ENCODE data around the gene ABCF2. TPM values are rescaled to one million over a fixed set of nuclear protein-coding genes. Genes with fewer than 3 reads are reported as not detected.
A peak's percentile ranks its signal among the peaks of the same experiment; 100 is the strongest.

The ABCF2 gene
- total and polyA plus RNA-seq, 2 of the 13 experiments (the other 11 are each of a cell fraction or from before 2014, with no cell fraction given) = 16.3 to 42.5 TPM

DNA sequence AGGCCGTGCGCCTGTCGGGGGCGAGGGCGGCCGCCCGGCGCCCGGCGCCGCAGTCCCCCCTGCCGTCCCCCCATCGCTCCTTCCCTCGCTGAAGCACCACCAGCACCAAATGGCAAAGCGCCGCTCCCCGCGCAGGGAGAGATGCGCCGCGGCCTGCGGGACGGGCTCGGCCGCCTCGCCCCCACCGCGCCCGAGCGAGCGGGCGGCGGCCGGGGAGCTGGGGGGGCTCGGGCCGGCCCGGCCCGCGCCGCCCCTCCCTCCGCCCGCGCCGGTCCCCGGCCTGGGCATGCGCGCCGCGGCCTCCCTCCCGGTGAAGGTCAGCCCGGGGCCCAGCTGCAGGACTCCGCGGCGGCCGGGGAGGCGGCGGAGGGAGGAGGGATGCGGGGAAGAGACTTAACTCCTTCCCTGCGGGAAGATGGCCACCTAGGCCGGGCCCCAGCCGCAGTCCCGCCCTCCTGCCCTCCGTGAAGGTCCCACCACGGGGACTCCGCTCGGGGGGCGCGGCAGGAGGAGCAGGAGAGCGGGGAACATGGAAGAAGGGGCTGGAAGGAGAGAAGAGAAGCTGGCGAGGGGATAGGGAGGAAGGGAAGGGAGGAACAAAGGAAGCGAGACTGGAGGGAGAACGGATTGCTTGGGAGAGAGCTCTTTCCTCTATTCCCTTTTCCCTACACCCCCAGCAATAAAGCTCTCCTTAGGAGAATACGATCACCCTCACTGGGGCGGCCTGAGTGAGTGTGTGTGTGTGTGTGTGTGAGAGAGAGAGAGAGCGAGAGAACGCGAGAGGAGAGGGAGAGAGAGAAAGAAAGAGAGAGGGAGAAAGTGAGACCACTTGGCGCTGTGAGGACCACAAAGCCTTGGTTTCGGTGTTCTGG lies 24.9 kb upstream of the ABCF2 start (continued):
- TF ChIP-seq ZNF607 (CRISPR knock-in tag; IDR thresholded peaks at IDR 0.05; ENCODE audit: borderline replicate concordance) = 0 out of 2 replicates have a peak, but pooled peaks have one; percentile 23
- TF ChIP-seq ZNF3 (CRISPR knock-in tag; IDR thresholded peaks at IDR 0.05) = no peak
- TF ChIP-seq LBX2 (CRISPR knock-in tag; IDR thresholded peaks at IDR 0.05; ENCODE audit: borderline replicate concordance) = no peak
- no peak for TF ChIP-seq KAT2B (IDR thresholded peaks at IDR 0.05; ENCODE audit: borderline replicate concordance, low read depth, low read length)
- no peak for TF ChIP-seq ZKSCAN8 (CRISPR knock-in tag; IDR thresholded peaks at IDR 0.05; ENCODE audit: borderline replicate concordance)
- TF ChIP-seq ZNF275 (CRISPR knock-in tag; IDR thresholded peaks at IDR 0.05; ENCODE audit: borderline replicate concordance) = no peak
- peak; percentile 52 for TF ChIP-seq ZFY (CRISPR knock-in tag; IDR thresholded peaks at IDR 0.05)
- no peak for TF ChIP-seq ZNF724P (CRISPR knock-in tag; IDR thresholded peaks at IDR 0.05; ENCODE audit: borderline replicate concordance)
- no peak for TF ChIP-seq ZNF331 (CRISPR knock-in tag; IDR thresholded peaks at IDR 0.05)
- no peak for TF ChIP-seq PRPF4 (IDR thresholded peaks at IDR 0.05; ENCODE audit: low read depth, low read length, poor library complexity, severe bottlenecking)
- no peak for TF ChIP-seq KLF6 (CRISPR knock-in tag; IDR thresholded peaks at IDR 0.05)
- TF ChIP-seq, protein P1, sequence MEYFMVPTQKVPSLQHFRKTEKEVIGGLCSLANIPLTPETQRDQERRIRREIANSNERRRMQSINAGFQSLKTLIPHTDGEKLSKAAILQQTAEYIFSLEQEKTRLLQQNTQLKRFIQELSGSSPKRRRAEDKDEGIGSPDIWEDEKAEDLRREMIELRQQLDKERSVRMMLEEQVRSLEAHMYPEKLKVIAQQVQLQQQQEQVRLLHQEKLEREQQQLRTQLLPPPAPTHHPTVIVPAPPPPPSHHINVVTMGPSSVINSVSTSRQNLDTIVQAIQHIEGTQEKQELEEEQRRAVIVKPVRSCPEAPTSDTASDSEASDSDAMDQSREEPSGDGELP (IDR thresholded peaks at IDR 0.05; ENCODE audit: borderline replicate concordance, low read depth) = no peak
- TF ChIP-seq HNF4G (IDR thresholded peaks at IDR 0.05; ENCODE audit: borderline replicate concordance, low read depth, low read length) = no peak
- TF ChIP-seq HNF4G (CRISPR knock-in tag; IDR thresholded peaks at IDR 0.05; ENCODE audit: borderline replicate concordance, low read depth) = no peak
- TF ChIP-seq SMARCC2 (IDR thresholded peaks at IDR 0.05) = no peak
- TF ChIP-seq NFE2L1 (CRISPR knock-in tag; IDR thresholded peaks at IDR 0.05; ENCODE audit: borderline replicate concordance) = no peak
- TF ChIP-seq CENPT (CRISPR knock-in tag; IDR thresholded peaks at IDR 0.05; ENCODE audit: low read depth) = no peak
- no peak for TF ChIP-seq NFIB (CRISPR knock-in tag; IDR thresholded peaks at IDR 0.05; ENCODE audit: borderline replicate concordance)
- TF ChIP-seq ZBTB38 (CRISPR knock-in tag; IDR thresholded peaks at IDR 0.05) = no peak
- TF ChIP-seq ZNF232 (CRISPR knock-in tag; IDR thresholded peaks at IDR 0.05; ENCODE audit: borderline replicate concordance) = no peak
- TF ChIP-seq ARID2 (CRISPR knock-in tag; IDR thresholded peaks at IDR 0.05; ENCODE audit: borderline replicate concordance) = no peak
- TF ChIP-seq RNF2 (conservative IDR thresholded peaks at IDR 0.05; ENCODE audit: low read depth) = no peak
- no peak for TF ChIP-seq MEF2D (CRISPR knock-in tag; IDR thresholded peaks at IDR 0.05)
- TF ChIP-seq TIGD3 (CRISPR knock-in tag; IDR thresholded peaks at IDR 0.05; ENCODE audit: borderline replicate concordance) = no peak
